Sigmoid colon (tissue), 3 donors: Measurements from ENCODE around the gene TSPAN4.

Source experiments
- POLR2A ChIP-seq, 2 donors: fragments of 450-650 bp; IDR thresholded peaks; one replicate each; pipeline ENCODE4 v1.6.1; 2016; ENCODE audit warnings: antibody characterized with exemption in 2 of 2, mild to moderate bottlenecking in 2 of 2, moderate library complexity in 2 of 2
- TF ChIP-seq, protein P1 (sequence below), 4 experiments: fragments of 450-650 bp in 3 of 4; fragments of 200-600 bp in 1 of 4; IDR thresholded peaks; one replicate each; pipeline ENCODE4 v1.5.1; 2016 to 2019; ENCODE audit warnings: antibody characterized with exemption in 4 of 4, mild to moderate bottlenecking in 3 of 4, moderate library complexity in 2 of 4

DNA sequence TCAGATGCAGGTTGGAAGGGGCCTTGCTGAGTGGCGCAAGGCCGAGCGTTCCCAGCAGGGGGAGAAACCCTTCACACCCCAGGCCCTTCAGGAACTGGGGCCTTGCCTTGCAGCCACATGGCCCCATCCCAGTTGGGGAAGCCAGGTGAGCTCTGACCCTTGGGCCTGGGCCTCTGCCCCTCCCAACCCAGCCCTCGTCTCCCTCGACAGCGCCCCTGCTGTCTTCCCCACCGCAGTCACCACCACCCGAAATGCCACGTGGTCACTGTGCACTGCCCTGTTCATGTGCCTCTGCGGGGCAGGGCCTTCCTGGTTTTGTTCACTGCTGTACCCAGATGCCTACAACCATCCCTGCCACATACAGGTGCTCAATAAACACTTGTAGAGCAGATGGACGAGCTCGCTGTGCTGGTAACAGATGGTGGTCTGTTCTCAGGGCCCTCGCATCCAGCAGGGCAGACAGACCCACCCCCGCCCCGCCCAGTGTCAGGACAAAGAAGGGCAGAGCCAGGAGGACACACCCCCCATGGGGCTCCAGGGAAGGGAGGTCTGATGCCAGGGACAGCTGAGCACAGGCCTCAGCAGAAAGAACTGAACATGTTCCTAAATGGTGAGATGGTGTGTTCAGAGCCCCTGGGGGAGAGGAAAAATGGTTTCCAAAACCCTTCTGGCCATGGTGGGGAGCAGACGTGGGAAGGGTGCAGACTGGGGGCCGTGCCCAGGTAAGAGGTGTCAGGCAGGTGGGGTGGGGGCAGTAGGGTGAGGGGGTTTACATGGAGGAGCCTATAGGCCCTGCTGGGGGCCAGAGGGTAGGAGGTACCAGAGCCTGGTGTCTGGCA, 4.0 kb upstream of the TSPAN4 start:
- TF ChIP-seq POLR2A (IDR thresholded peaks at IDR 0.05) = no peak
- TF ChIP-seq, protein P1, sequence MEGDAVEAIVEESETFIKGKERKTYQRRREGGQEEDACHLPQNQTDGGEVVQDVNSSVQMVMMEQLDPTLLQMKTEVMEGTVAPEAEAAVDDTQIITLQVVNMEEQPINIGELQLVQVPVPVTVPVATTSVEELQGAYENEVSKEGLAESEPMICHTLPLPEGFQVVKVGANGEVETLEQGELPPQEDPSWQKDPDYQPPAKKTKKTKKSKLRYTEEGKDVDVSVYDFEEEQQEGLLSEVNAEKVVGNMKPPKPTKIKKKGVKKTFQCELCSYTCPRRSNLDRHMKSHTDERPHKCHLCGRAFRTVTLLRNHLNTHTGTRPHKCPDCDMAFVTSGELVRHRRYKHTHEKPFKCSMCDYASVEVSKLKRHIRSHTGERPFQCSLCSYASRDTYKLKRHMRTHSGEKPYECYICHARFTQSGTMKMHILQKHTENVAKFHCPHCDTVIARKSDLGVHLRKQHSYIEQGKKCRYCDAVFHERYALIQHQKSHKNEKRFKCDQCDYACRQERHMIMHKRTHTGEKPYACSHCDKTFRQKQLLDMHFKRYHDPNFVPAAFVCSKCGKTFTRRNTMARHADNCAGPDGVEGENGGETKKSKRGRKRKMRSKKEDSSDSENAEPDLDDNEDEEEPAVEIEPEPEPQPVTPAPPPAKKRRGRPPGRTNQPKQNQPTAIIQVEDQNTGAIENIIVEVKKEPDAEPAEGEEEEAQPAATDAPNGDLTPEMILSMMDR (IDR thresholded peaks at IDR 0.05) = no peak
